Sigmoid colon (tissue), 4 donors: ENCODE data around the gene SLC7A6.

Experiments
- CTCF ChIP-seq, 4 experiments: fragments of 450-650 bp in 3 of 4; fragments of 200-600 bp in 1 of 4; IDR thresholded peaks; one replicate each; pipeline ENCODE4 v1.5.1; 2016 to 2019; ENCODE audit warnings: antibody characterized with exemption in 4 of 4, mild to moderate bottlenecking in 3 of 4, moderate library complexity in 2 of 4
- EP300 ChIP-seq, 4 donors: sonication (generic); formaldehyde crosslinking; IDR thresholded peaks; one replicate each; pipeline ENCODE4 v1.6.1; 2017; ENCODE audit warnings: antibody characterized with exemption in 4 of 4
- POLR2A ChIP-seq, 2 donors: fragments of 450-650 bp; IDR thresholded peaks; one replicate each; pipeline ENCODE4 v1.6.1; 2016; ENCODE audit warnings: antibody characterized with exemption in 2 of 2, mild to moderate bottlenecking in 2 of 2, moderate library complexity in 2 of 2

- TF ChIP-seq EP300 (IDR thresholded peaks at IDR 0.05) (no peak), CTCF (IDR thresholded peaks at IDR 0.05) (no peak), POLR2A (IDR thresholded peaks at IDR 0.05) (no peak)
Observed at GRCh38 chr16:68230956-68231355, 33.4 kb upstream of the SLC7A6 start.
